Stimulated activated CD8-positive, alpha-beta memory T cell treated with anti-CD3 and anti-CD28 coated beads, Interleukin-2, amount 100 ng/mL, for 48 hours (primary cell): ENCODE results near the gene ITM2C.

Source experiments
- DNase-seq, 2 donors: peaks; one replicate each; pipeline ENCODE4 v3.0.0-alpha.2; 2020; ENCODE audit warnings: low read depth in 2 of 2

Gene ITM2C

GRCh38 chr2:230925879-230926765, 61.4 kb downstream of the ITM2C start:
- DNase-seq: peak in 1 of 2 donors; percentile 30

GRCh38 chr2:230927711-230928341, 63.1 kb downstream of the ITM2C start:
- DNase-seq: no peak
